Kidney (tissue), 14 donors: ENCODE measurements around the gene VSNL1. TPM values are rescaled to one million over a fixed set of nuclear protein-coding genes. Genes with fewer than 3 reads are reported as not detected.
A peak's percentile ranks its signal among the peaks of the same experiment; 100 is the strongest.

Experiments
- DNase-seq, 5 donors: peaks; one replicate each; pipeline ENCODE4 v3.0.0-alpha.2; 2013 to 2020
- FAIRE-seq: peaks from 2 replicates; lab custom pipeline; 2012; peaks lifted over from hg19 to GRCh38; lab: Jason Lieb, UNC
- H3K27ac ChIP-seq, 2 donors: one replicate each; pipeline ENCODE4 v1.7.0; 2013; ENCODE audit warnings: low read depth in 2 of 2, low read length in 2 of 2, inconsistent platforms in 1 of 2
- H3K27me3 ChIP-seq: one replicate; pipeline ENCODE4 v1.7.1; 2013; ENCODE audit warnings: low read length, inconsistent platforms; ENCODE audit not compliant: control insufficient read depth, insufficient read depth
- H3K36me3 ChIP-seq, 3 donors: one replicate each; pipeline versions ENCODE4 v1.7.0 to v1.7.1; 2013; ENCODE audit warnings: low read length in 3 of 3, control low read depth in 1 of 3, inconsistent platforms in 1 of 3; ENCODE audit not compliant: insufficient read depth in 3 of 3, control insufficient read depth in 2 of 3
- H3K4me1 ChIP-seq, 3 donors: one replicate each; pipeline versions ENCODE4 v1.7.0 to v1.7.1; 2013; ENCODE audit warnings: low read length in 3 of 3, inconsistent platforms in 1 of 3, low read depth in 1 of 3; ENCODE audit not compliant: control insufficient read depth in 2 of 3, insufficient read depth in 2 of 3
- H3K4me3 ChIP-seq, 3 donors: one replicate each; pipeline versions ENCODE4 v1.7.0 to v1.8.1; 2013; ENCODE audit warnings: low read length in 3 of 3, control low read depth in 1 of 3, inconsistent platforms in 1 of 3
- H3K9ac ChIP-seq, 3 donors: one replicate each; pipeline versions ENCODE4 v1.7.0 to v1.7.1; 2013; ENCODE audit warnings: low read length in 3 of 3, control low read depth in 1 of 3, inconsistent platforms in 1 of 3
- H3K9me3 ChIP-seq, 3 donors: one replicate each; pipeline versions ENCODE4 v1.7.0 to v1.7.1; 2013; ENCODE audit warnings: low read length in 3 of 3, control low read depth in 1 of 3, inconsistent platforms in 1 of 3; ENCODE audit not compliant: control insufficient read depth in 2 of 3, insufficient read depth in 1 of 3
- CTCF ChIP-seq: IDR thresholded peaks from 3 replicates; pipeline ENCODE4 v1.5.1; 2012; ENCODE audit warnings: mild to moderate bottlenecking, moderate library complexity, borderline replicate concordance; ENCODE audit not compliant: insufficient read depth; ENCODE audit errors: extremely low read depth
- intact Hi-C: fragments of 100-400 bp; cut with DNase I; formaldehyde crosslinking; loops from one replicate; pipeline ENCODE4 v1.11.1; 2022
- polyA plus RNA-seq: library from polyadenylated mRNA; stranded (reverse); fragments of 350-450 nt; fragmentation: Illumina TruSeq; extraction: RNeasy Lipid Tissue Mini Kit (QIAGEN cat#74804); gene quantifications from one replicate; pipeline ENCODE4 v1.2.3, GENCODE V29; 2014; ENCODE audit warnings: low read depth, low replicate concordance; ENCODE audit not compliant: insufficient read depth
- total RNA-seq: library from RNA; stranded (reverse); fragmentation: NEBNext Ultra II Directional; extraction: Animal tissue kit (Norgen Biotek cat#: 25700); gene quantifications from one replicate; pipeline ENCODE4 v1.2.1, GENCODE V29; 2021
- donor health status: control.
- donor health status: control.
- donor health status: control.
- donor health status: control.
- donor health status: control.
- donor health status: DM: yes; HTN: yes; CAD: no.
- donor health status: Normal renal cell carcinoma (clear cell type).

VSNL1 gene
- total and polyA plus RNA-seq, 2 donors from 2014 or later: 0.44 to 1.0 TPM

- Histone ChIP-seq H3K9ac (no peak overlapping the region), H3K4me1 (no peaks in the 10 kb centered on the region), H3K9me3 (no peaks in the 10 kb centered on the region), H3K27me3 (no peaks in the 10 kb centered on the region), H3K27ac (no peak overlapping the region), H3K36me3 (no peaks in the 10 kb centered on the region), H3K4me3 (no peak overlapping the region)
- DNase-seq (no peak), FAIRE-seq (no peak)
- no peak for TF ChIP-seq CTCF
- intact Hi-C loops: no loop called here
Measured at GRCh38 chr2:17506736-17507616, 33.5 kb upstream of the VSNL1 start.

- Histone ChIP-seq H3K4me1 (peaks cover 0 to 4% (median 0%) of the 10 kb centered on the region in 3 donors), H3K4me3 (no peak overlapping the region), H3K9me3 (no peaks in the 10 kb centered on the region), H3K27me3 (no peaks in the 10 kb centered on the region), H3K9ac (no peak overlapping the region), H3K27ac (no peak overlapping the region), H3K36me3 (no peaks in the 10 kb centered on the region)
- no peak for DNase-seq
- FAIRE-seq: peak; percentile 51
- intact Hi-C loops: no loop called here
- TF ChIP-seq CTCF: no peak
Measured at GRCh38 chr2:17515652-17516051, 24.8 kb upstream of the VSNL1 start.

DNA sequence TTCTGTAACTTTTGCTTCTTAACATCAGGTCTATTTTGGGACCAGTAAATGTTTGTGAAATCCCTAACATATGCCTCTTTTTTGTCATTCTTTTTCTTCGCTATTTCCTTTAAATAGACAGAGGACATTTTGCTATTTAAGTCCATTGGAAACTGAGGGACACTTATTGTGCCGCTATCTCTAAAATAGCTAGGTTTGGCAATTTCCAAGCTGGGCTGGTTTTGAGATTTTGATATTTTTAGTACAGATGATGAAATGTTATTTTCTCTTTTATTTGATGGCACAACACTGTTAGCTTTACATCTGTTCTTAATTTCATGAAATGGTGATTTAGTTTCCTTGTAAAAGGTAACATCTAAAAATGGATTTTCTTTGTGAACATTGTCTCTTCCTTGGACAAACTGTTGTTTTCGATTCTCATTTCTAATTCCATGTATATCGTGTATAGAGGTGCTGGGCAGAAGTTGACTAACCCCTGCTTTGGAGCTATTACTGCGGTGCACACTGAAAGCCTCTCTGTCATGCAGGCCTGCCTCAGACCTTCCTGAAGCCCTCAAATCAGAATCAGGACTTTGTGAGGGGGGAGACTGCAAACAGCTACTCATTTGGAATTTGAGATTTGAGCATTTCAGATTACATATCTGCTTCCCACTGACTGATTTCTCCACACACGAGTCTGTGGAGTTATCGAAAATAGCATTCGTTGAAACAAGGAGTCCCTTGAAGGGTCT lies 22.9 kb upstream of the VSNL1 start:
- Histone ChIP-seq H3K27me3 (no peaks in the 10 kb centered on the region), H3K4me1 (peaks cover 0 to 4% (median 0%) of the 10 kb centered on the region in 3 donors), H3K4me3 (peak overlapping the region; percentile 60 to 70 (median 61)), H3K9ac (peak overlapping the region in 2 of 3 donors; percentile 10 to 34), H3K9me3 (no peaks in the 10 kb centered on the region), H3K36me3 (no peaks in the 10 kb centered on the region), H3K27ac (no peak overlapping the region)
- FAIRE-seq (no peak), DNase-seq (no peak)
- intact Hi-C loops: no loop called here
- TF ChIP-seq CTCF: no peak
